ENCODE results near the gene CLK3.

CLK3 gene

GRCh38 chr15:74578496-74578994, 37.1 kb upstream of the CLK3 start:
- Histone ChIP-seq H3K79me2 (ENCODE audit: control insufficient read depth, insufficient read depth, low read length) (peaks cover 1% of the 10 kb centered on the region), H3K4me3 (ENCODE audit: low read length) (no peak overlapping the region), H4K5ac (ENCODE audit: low read length) (no peak overlapping the region), H2BK15ac (replicated peaks; ENCODE audit: low read depth) (no peak overlapping the region), H2BK5ac (ENCODE audit: low read length) (no peak overlapping the region), H4K8ac (ENCODE audit: low read depth, low read length) (no peak overlapping the region), H2AK5ac (ENCODE audit: low read length) (no peak overlapping the region), H3K23ac (ENCODE audit: low read length) (no peak overlapping the region), H3K4me1 (ENCODE audit: control insufficient read depth, low read depth, low read length) (no peaks in the 10 kb centered on the region), H3K56ac (ENCODE audit: low read length) (no peak overlapping the region), H3K4me2 (ENCODE audit: low read length) (no peak overlapping the region), H3K36me3 (ENCODE audit: control insufficient read depth, insufficient read depth, low read length) (peaks cover 10% of the 10 kb centered on the region), H3K27me3 (ENCODE audit: insufficient read depth, low read length, poor library complexity) (no peaks in the 10 kb centered on the region), H2BK120ac (ENCODE audit: low read depth, low read length) (no peak overlapping the region), H3K9ac (ENCODE audit: low read length) (no peak overlapping the region), H3K79me1 (ENCODE audit: low read length) (peaks cover 16% of the 10 kb centered on the region), H3K18ac (ENCODE audit: low read length) (no peak overlapping the region), H3K4ac (ENCODE audit: low read depth, low read length) (no peak overlapping the region), H3K27ac (ENCODE audit: low read depth, low read length) (no peak overlapping the region)
- WGBS (ENCODE audit: extremely low coverage, insufficient coverage, low lambda C conversion rate) = no CpG with 5 or more reads among the region's 3 CpGs
- DNase-seq = no peak

GRCh38 chr15:74579001-74579400, 36.6 kb upstream of the CLK3 start:
- H4K8ac ChIP-seq (ENCODE audit: low read depth, low read length) = no peak overlapping the region
- no peak overlapping the region for H2AK5ac ChIP-seq (ENCODE audit: low read length)
- WGBS (ENCODE audit: extremely low coverage, insufficient coverage, low lambda C conversion rate) = no CpG with 5 or more reads among the region's 9 CpGs
- no peak overlapping the region for H3K23ac ChIP-seq (ENCODE audit: low read length)
- H3K18ac ChIP-seq (ENCODE audit: low read length) = no peak overlapping the region
- no peak overlapping the region for H2BK5ac ChIP-seq (ENCODE audit: low read length)
- H3K27me3 ChIP-seq (ENCODE audit: insufficient read depth, low read length, poor library complexity) = no peaks in the 10 kb centered on the region
- H3K9ac ChIP-seq (ENCODE audit: low read length) = no peak overlapping the region
- H2BK15ac ChIP-seq (replicated peaks; ENCODE audit: low read depth) = no peak overlapping the region
- H3K4me1 ChIP-seq (ENCODE audit: control insufficient read depth, low read depth, low read length) = no peaks in the 10 kb centered on the region
- peaks cover 17% of the 10 kb centered on the region for H3K79me1 ChIP-seq (ENCODE audit: low read length)
- no peak overlapping the region for H3K56ac ChIP-seq (ENCODE audit: low read length)
- no peak overlapping the region for H3K4ac ChIP-seq (ENCODE audit: low read depth, low read length)
- H3K4me2 ChIP-seq (ENCODE audit: low read length) = no peak overlapping the region
- DNase-seq = no peak
- no peak overlapping the region for H3K27ac ChIP-seq (ENCODE audit: low read depth, low read length)
- H3K36me3 ChIP-seq (ENCODE audit: control insufficient read depth, insufficient read depth, low read length) = peaks cover 10% of the 10 kb centered on the region
- H2BK120ac ChIP-seq (ENCODE audit: low read depth, low read length) = no peak overlapping the region
- H3K4me3 ChIP-seq (ENCODE audit: low read length) = no peak overlapping the region
- H4K5ac ChIP-seq (ENCODE audit: low read length) = no peak overlapping the region
- H3K79me2 ChIP-seq (ENCODE audit: control insufficient read depth, insufficient read depth, low read length) = peaks cover 1% of the 10 kb centered on the region

GRCh38 chr15:74580538-74581350, 34.9 kb upstream of the CLK3 start:
- peaks cover 12% of the 10 kb centered on the region for H3K79me1 ChIP-seq (ENCODE audit: low read length)
- H3K4me2 ChIP-seq (ENCODE audit: low read length) = no peak overlapping the region
- no peak overlapping the region for H2BK120ac ChIP-seq (ENCODE audit: low read depth, low read length)
- H3K9ac ChIP-seq (ENCODE audit: low read length) = no peak overlapping the region
- no peak overlapping the region for H3K4me3 ChIP-seq (ENCODE audit: low read length)
- no peak overlapping the region for H2AK5ac ChIP-seq (ENCODE audit: low read length)
- peaks cover 1% of the 10 kb centered on the region for H3K79me2 ChIP-seq (ENCODE audit: control insufficient read depth, insufficient read depth, low read length)
- H3K56ac ChIP-seq (ENCODE audit: low read length) = no peak overlapping the region
- H2BK15ac ChIP-seq (replicated peaks; ENCODE audit: low read depth) = no peak overlapping the region
- H3K27me3 ChIP-seq (ENCODE audit: insufficient read depth, low read length, poor library complexity) = no peaks in the 10 kb centered on the region
- H3K27ac ChIP-seq (ENCODE audit: low read depth, low read length) = no peak overlapping the region
- WGBS (ENCODE audit: extremely low coverage, insufficient coverage, low lambda C conversion rate) = no CpG with 5 or more reads among the region's 7 CpGs
- no peak overlapping the region for H3K18ac ChIP-seq (ENCODE audit: low read length)
- no peaks in the 10 kb centered on the region for H3K4me1 ChIP-seq (ENCODE audit: control insufficient read depth, low read depth, low read length)
- DNase-seq = no peak
- H4K5ac ChIP-seq (ENCODE audit: low read length) = no peak overlapping the region
- peaks cover 6% of the 10 kb centered on the region for H3K36me3 ChIP-seq (ENCODE audit: control insufficient read depth, insufficient read depth, low read length)
- no peak overlapping the region for H3K23ac ChIP-seq (ENCODE audit: low read length)
- no peak overlapping the region for H2BK5ac ChIP-seq (ENCODE audit: low read length)
- H4K8ac ChIP-seq (ENCODE audit: low read depth, low read length) = no peak overlapping the region
- no peak overlapping the region for H3K4ac ChIP-seq (ENCODE audit: low read depth, low read length)

GRCh38 chr15:74584204-74584603, 31.4 kb upstream of the CLK3 start:
- H3K27me3 ChIP-seq (ENCODE audit: insufficient read depth, low read length, poor library complexity) = no peaks in the 10 kb centered on the region
- H3K56ac ChIP-seq (ENCODE audit: low read length) = no peak overlapping the region
- no peak overlapping the region for H3K4me3 ChIP-seq (ENCODE audit: low read length)
- H3K79me1 ChIP-seq (ENCODE audit: low read length) = peaks cover 20% of the 10 kb centered on the region
- peaks cover 1% of the 10 kb centered on the region for H3K79me2 ChIP-seq (ENCODE audit: control insufficient read depth, insufficient read depth, low read length)
- no peak overlapping the region for H2BK120ac ChIP-seq (ENCODE audit: low read depth, low read length)
- H2BK5ac ChIP-seq (ENCODE audit: low read length) = no peak overlapping the region
- no CpG with 5 or more reads among the region's 2 CpGs for WGBS (ENCODE audit: extremely low coverage, insufficient coverage, low lambda C conversion rate)
- no peak overlapping the region for H3K4ac ChIP-seq (ENCODE audit: low read depth, low read length)
- no peak overlapping the region for H3K23ac ChIP-seq (ENCODE audit: low read length)
- H3K4me2 ChIP-seq (ENCODE audit: low read length) = no peak overlapping the region
- H3K27ac ChIP-seq (ENCODE audit: low read depth, low read length) = no peak overlapping the region
- H2BK15ac ChIP-seq (replicated peaks; ENCODE audit: low read depth) = no peak overlapping the region
- peaks cover 5% of the 10 kb centered on the region for H3K4me1 ChIP-seq (ENCODE audit: control insufficient read depth, low read depth, low read length)
- H2AK5ac ChIP-seq (ENCODE audit: low read length) = no peak overlapping the region
- H3K18ac ChIP-seq (ENCODE audit: low read length) = no peak overlapping the region
- no peak for DNase-seq
- H4K5ac ChIP-seq (ENCODE audit: low read length) = no peak overlapping the region
- no peak overlapping the region for H3K9ac ChIP-seq (ENCODE audit: low read length)
- H4K8ac ChIP-seq (ENCODE audit: low read depth, low read length) = no peak overlapping the region
- H3K36me3 ChIP-seq (ENCODE audit: control insufficient read depth, insufficient read depth, low read length) = peaks cover 2% of the 10 kb centered on the region

GRCh38 chr15:74584779-74585178, 30.9 kb upstream of the CLK3 start:
- H4K5ac ChIP-seq (ENCODE audit: low read length) = no peak overlapping the region
- H3K4me3 ChIP-seq (ENCODE audit: low read length) = no peak overlapping the region
- H3K36me3 ChIP-seq (ENCODE audit: control insufficient read depth, insufficient read depth, low read length) = peaks cover 4% of the 10 kb centered on the region
- H3K79me1 ChIP-seq (ENCODE audit: low read length) = peaks cover 24% of the 10 kb centered on the region
- no peaks in the 10 kb centered on the region for H3K27me3 ChIP-seq (ENCODE audit: insufficient read depth, low read length, poor library complexity)
- no peak overlapping the region for H3K56ac ChIP-seq (ENCODE audit: low read length)
- H3K4me2 ChIP-seq (ENCODE audit: low read length) = no peak overlapping the region
- no peak overlapping the region for H3K9ac ChIP-seq (ENCODE audit: low read length)
- no peak overlapping the region for H3K23ac ChIP-seq (ENCODE audit: low read length)
- WGBS (ENCODE audit: extremely low coverage, insufficient coverage, low lambda C conversion rate) = no CpG with 5 or more reads among the region's 4 CpGs
- H3K4me1 ChIP-seq (ENCODE audit: control insufficient read depth, low read depth, low read length) = peaks cover 9% of the 10 kb centered on the region
- H3K27ac ChIP-seq (ENCODE audit: low read depth, low read length) = no peak overlapping the region
- no peak overlapping the region for H3K4ac ChIP-seq (ENCODE audit: low read depth, low read length)
- H2AK5ac ChIP-seq (ENCODE audit: low read length) = no peak overlapping the region
- no peak overlapping the region for H4K8ac ChIP-seq (ENCODE audit: low read depth, low read length)
- no peak overlapping the region for H2BK5ac ChIP-seq (ENCODE audit: low read length)
- no peak overlapping the region for H2BK15ac ChIP-seq (replicated peaks; ENCODE audit: low read depth)
- H2BK120ac ChIP-seq (ENCODE audit: low read depth, low read length) = no peak overlapping the region
- no peak for DNase-seq
- no peak overlapping the region for H3K18ac ChIP-seq (ENCODE audit: low read length)
- peaks cover 1% of the 10 kb centered on the region for H3K79me2 ChIP-seq (ENCODE audit: control insufficient read depth, insufficient read depth, low read length)
